SHP77 (cell line): Measurements from ENCODE around the gene MICAL1.

Experiments used
- DNase-seq, 2 experiments: peaks; one replicate each; lab custom pipeline; 2025; lab: John Stamatoyannopoulos, UW

MICAL1 gene

DNA sequence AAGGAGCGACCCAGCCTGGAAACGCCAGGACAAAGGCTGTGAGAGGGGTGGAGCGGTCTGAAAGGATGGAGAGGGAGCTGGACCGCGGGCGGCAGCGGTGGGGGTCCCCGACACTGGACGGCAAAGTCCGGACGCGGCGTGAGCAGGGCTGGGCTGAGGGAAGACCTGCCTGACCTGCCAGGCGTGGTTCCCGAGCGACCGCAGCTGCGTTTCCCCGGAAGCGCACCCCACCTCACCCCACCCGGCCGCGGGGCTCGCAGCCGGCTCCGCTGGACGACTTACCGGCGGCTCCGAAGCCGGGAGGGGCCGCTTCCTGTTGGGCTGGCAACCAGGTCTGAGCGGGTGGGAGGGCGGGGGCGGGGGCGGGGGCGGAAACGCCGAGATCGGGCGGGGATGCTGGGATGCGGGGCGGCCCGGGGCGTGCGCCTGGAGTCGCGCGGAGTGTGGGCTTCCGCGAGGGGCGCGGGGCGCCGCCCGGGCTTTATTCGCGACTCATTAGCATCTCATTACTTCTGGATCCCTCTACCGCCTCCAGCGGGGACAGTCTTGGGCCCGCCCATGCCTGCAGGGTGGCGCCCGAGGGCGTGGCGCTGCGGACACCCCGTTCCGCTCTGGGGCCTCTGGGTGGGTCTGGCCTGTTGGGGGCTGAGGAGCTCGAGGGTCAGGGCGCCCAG lies at the start of gene MICAL1:
Gene MICAL1 (minus strand): TSS at position 336 of the 674 bp plus-strand sequence. CDS start 1,576 bp downstream, outside the sequence.
- DNase-seq = peak; percentile 50 to 87

DNA sequence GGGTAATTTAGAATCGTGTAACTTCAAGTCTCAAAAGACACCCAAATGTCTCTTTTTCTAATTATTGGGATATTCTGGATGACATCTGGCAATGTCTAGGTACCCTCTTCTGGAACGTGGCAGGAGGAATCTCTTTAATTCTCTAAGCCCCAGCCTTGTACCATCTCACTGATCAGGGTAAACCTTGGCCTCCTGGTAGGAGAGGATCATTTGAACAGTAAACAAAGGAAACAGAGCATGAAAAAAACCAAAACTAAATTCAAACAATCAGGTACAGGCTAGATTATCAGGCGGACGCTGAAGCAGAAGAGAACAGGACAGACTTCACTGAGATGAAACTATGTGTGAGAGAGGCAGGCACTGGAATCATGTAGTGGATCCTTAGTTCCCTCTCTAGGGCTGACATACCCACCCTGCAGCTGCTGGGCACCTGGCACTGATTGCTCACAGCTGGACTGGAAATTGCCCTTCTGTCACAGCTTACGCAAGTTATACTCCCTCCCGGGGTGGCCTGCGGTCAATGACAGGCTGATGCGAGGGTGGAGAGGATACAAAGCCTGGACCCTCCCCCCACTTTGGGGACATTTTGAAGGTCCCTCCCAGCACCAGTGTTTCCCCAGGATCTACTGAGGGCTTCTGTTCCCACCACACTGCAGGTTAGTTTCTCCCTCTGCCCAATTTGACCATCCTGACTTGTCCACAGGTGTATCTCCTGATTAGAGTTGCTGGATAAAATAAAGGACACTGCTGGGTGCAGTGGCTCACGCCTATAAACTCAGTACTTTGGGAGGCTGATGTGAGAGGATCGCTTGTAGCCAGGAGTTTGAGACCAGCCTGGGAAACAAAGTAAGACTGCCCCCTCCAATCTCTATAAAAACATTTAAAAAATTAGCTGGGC lies 48.0 kb upstream of the MICAL1 start:
- DNase-seq = peak; percentile 4 to 57

GRCh38 chr6:109498936-109499335 lies 43.4 kb upstream of the MICAL1 start:
- no peak for DNase-seq

GRCh38 chr6:109498052-109498451 lies 42.5 kb upstream of the MICAL1 start:
- no peak for DNase-seq

DNA sequence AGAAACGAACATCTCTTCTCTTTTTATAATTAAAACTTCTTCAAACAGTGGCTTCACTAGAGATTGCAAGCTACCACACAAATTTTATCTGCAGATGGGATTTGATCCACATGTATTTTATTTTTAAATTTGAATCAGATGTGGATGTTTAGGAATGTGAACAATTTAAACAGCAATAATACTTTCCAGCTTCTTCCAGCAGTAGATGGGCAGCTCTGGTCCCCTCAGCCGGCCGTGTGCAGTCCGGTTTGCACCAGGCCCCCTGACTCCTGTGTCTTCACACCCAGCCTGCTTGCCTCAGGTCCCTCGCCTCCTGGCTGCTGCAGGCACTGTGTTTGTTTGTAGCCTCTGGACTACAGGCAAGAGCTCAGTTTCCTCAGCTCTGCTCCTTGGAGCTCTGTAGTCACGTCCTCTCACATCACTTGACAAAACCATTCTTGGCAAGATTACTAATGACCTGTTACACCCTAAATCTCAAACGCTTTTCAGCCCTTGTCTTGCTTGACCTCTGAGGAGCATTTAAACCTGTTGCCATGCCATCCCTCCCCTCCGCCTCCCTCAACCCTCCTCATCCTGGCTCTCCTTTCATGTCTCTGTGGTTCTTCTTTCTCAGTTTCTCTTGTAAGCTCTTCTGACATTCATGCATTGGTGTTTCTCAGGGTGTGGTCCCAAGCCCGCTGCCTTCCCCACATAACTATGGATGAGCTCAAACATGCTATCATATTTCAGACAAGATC lies 40.6 kb upstream of the MICAL1 start:
- DNase-seq = no peak

DNA sequence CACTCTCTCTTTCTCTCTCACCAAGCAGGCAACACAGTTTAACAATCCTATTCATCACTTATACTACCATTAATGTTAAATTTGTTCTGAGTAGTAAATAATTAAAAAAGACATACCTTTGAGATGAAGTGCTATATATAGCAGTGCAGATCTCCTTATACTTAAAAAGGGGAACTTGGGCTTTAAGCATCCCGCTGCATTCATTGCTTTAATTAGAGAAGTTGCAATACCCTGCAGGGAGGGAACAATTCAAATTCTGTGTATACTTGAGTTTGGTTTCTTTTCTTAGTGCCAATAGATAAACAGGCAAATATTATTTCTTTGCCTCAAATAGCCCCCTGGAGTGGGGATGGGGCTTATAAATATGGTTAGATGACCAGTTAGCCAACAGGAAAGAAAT lies 38.3 kb upstream of the MICAL1 start:
- DNase-seq = no peak

GRCh38 chr6:109491207-109491938 lies 35.8 kb upstream of the MICAL1 start:
- no peak for DNase-seq

DNA sequence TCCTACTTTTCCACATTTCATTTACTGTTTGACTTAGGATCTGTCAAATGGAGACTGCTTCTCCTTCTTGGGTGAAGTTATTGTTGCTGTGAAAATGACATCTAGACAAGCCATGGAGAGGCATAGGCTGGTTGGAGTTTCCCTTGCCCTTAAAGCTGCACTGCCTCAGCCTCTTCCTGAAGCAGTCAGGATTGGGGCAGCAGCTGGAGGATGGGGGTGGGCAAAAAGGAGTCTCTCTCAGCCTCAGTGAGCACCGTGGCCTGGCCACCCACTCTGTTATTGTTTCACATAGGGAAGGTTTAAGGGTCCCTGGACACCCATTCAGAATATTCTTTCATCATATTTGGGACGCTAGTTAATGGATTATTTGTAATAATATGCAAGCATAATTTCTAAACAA lies 35.1 kb upstream of the MICAL1 start:
- no peak for DNase-seq

DNA sequence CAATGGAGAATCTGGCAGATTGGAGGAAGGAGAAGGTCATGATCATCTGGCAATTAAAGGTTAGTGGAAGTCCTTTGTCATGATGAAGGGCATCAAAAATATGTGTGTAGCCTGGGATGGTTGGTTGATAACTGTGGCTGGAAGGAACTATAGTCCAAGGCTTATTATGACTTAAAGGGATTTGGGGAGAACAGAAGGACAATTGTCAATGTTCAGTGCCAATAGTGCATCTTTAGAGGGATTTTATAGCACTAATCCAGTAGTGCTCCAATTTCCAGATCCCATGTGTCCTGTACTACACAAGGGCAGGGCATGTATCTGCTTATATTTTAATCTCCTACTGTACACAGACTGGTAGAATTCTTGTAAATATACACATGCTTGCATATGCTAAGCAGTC lies 32.4 kb upstream of the MICAL1 start:
- DNase-seq = no peak

DNA sequence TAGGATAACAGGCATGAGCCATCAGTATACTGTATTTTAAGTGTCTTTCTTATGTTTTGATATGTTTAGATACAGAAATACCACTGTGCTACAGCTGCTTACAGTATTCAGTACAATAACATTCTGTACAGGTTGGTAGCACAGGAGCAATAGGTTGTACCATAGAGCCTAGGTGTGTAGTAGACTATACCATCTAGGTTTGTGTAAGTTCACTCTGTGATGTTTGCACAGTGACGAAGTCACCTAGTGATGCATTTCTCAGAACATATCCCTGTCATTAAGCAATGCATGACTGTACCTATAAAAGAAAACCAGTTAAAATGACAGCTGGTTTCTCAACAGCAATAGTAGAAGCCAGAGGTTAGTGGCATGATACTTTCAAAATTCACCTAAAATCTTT lies 30.5 kb upstream of the MICAL1 start:
- DNase-seq = no peak

GRCh38 chr6:109485266-109485935 lies 29.8 kb upstream of the MICAL1 start:
- no peak for DNase-seq

GRCh38 chr6:109484122-109484521 lies 28.6 kb upstream of the MICAL1 start:
- DNase-seq = no peak

DNA sequence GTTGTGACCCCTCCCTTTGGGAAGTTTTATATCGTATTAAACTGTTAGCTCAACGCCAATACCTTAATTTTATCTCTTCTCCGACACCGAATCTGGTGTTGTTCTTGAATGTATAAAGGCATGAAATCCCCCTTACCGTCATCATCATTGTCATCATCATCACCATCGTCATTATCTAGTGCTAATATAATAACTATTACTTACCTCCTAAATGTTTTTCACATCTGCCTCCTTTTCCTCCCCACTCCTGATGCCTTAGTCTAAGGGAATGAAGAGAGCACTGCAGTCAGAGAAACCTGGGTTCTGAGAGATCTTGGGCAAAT lies 28.1 kb upstream of the MICAL1 start:
- no peak for DNase-seq

DNA sequence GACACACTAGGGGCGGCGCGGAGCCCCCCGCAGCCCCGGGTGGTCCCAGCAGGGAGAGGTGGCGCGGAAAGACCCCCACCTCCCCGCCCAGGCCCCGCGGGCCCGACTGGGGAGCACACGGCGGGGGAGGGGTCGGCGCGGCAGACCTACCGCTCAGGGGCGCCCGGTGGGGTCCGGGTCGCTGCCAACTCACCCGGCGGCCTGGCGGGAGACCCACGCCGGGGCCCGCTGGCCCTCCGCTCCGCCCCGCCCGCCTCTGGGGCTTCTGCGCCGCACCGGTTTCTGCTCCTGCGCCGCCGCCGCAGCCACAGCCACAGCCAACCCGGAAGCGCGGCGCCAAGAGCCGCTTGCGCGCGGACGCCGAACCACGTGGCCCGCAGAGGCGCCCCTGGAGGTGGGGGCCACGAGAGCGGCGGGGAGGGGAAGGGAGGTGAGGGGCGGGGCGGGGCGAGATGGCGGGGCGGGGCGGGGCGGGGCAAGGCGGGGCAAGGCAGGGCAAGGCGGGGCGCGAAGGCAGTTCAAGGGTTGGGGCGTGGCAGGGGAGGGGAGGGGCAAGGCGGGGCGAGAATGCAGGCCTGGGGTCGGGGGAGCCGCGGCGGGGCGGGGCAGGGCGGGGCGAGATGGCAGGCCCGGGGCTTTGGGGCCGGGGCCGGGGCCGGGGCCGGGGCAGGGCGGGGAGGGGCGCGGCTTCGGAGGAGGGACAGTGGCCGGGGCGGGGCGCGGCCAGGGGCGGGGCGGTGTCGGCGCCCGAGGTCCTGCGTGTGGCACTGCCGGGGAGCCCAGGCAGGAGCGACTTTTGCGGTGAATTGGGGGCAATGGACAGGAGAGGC lies 27.5 kb upstream of the MICAL1 start, which contains the start of gene ZBTB24:
Gene ZBTB24 (minus strand): TSS at position 315 of the 830 bp plus-strand sequence. CDS start 1,193 bp downstream, outside the sequence.
- peak; percentile 90 to 94 for DNase-seq

GRCh38 chr6:109480993-109481480 lies 25.5 kb upstream of the MICAL1 start:
- DNase-seq = no peak

DNA sequence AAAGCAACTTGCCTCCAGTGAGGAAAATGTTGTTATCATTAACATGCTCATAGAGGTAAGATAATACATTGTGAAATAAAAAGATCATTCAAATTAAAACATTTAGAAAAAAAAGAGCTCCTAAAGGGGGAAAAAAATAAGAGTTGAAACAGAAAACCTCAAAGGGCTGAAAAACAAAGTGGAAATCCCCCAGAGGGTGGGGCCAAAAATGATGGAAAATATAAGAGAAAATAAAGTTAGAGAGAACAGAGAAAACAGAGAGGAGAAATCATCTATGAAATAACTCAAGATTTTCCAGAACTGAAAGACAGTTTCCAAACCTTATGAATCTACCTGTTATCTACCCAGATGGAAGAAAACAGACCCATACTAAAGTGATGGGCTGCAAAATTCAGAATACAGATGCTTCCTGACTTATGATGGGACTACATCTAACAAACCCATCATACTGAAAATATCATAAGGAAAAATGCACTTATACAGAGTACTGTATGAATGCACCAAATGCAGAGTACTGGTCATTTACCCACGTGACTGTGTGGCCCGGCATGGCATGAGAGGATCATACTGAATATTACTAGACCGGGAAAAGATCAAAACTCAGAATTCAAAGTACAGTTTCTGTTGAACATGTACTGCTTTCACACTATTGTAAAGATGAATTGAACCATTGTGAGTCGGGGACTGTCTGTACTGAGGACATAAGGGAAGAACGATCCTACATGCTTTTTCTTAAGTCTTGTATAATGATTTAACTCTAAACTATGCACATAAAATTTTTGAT lies 23.5 kb upstream of the MICAL1 start:
- no peak for DNase-seq

DNA sequence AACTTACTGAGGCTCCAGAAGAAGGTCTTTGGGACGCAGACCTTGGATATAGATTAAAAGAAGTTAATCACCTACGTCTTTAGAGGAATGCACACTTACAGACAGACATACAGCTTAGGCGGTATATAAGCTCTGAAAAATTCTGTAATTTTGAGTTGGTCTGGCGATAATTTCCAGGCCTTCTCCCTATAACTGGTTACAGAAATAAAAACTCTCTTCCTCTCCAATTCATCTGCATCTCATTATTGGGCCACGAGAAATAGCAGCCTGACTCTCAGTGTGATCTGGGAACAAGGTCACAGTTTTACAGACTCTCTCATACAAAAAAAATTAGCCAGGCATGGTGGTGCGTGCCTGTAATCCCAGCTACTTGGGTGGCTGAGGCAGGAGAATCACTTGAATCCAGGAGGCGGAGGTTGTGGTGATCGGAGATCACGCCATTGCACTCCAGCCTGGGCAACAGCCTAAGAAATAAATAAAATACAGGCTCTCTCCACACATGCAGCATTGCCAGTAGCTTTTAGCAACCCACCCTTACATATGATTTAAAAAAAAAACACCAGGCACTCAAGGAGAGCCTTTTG lies 22.7 kb upstream of the MICAL1 start:
- no peak for DNase-seq

- DNase-seq = no peak
Measured at GRCh38 chr6:109477725-109478124, 22.2 kb upstream of the MICAL1 start.

GRCh38 chr6:109477184-109477583 lies 21.6 kb upstream of the MICAL1 start:
- DNase-seq = no peak
